DND-41 (cell line): ENCODE measurements around the gene ERAL1.

ENCODE experiments used
- CTCF ChIP-seq: IDR thresholded peaks from 2 replicates; pipeline ENCODE4 v1.5.1; 2012; ENCODE audit warnings: borderline replicate concordance, low read length, moderate library complexity, mild to moderate bottlenecking; ENCODE audit not compliant: poor library complexity, severe bottlenecking; ENCODE audit errors: extremely low read depth
- EZH2 ChIP-seq: IDR thresholded peaks from 3 replicates; pipeline ENCODE4 v1.6.1; 2012; ENCODE audit warnings: borderline replicate concordance, low read depth, mild to moderate bottlenecking, moderate library complexity, low read length, inconsistent platforms; ENCODE audit not compliant: severe bottlenecking

GRCh38 chr17:28891201-28891600 is 36.4 kb downstream of the ERAL1 start:
- TF ChIP-seq CTCF (no peak), EZH2 (no peak)
